GM12865 (cell line): ENCODE measurements around the gene CFAP61.
"Not testable (repeated sequence)": the region's sequence is repeated elsewhere in the genome, so short reads cannot be mapped to it uniquely, and the experiment has no call there.

Experiments used
- DNase-seq: peaks from one replicate; pipeline ENCODE4 v3.0.0; 2010; ENCODE audit warnings: low read depth
- H3K4me3 ChIP-seq: 2 replicates; pipeline ENCODE4 v1.5.1; 2011; ENCODE audit warnings: mild to moderate bottlenecking, low read depth, low read length, control low read depth
- CTCF ChIP-seq: IDR thresholded peaks from 2 replicates; pipeline ENCODE4 v1.5.1; 2011; ENCODE audit warnings: low read length, control low read depth, low read depth, inconsistent platforms; ENCODE audit not compliant: insufficient read depth; ENCODE audit errors: missing control alignments

CFAP61 gene

GRCh38 chr20:20052074-20052970 is at the start of gene CFAP61, which contains the start of gene CRNKL1:
Gene CFAP61 (plus strand): TSS chr20:20052532. CDS start chr20:20056654, 4,122 bp downstream.
Gene CRNKL1 (minus strand): TSS chr20:20052466. CDS start chr20:20052342, 124 bp downstream.
- DNase-seq, result peak; percentile 99
- H3K4me3 ChIP-seq, result peak within 1 kb of the TSS; percentile 60
- TF ChIP-seq CTCF, result no peak

- peak overlapping the region; percentile 36 for H3K4me3 ChIP-seq
- DNase-seq, result peak; percentile 40
- no peak for TF ChIP-seq CTCF
These were observed 49.0 kb upstream of the CFAP61 start for GRCh38 chr20:20003031-20003954.

- H3K4me3 ChIP-seq, result peak overlapping the region; percentile 36
- DNase-seq, result not testable (repeated sequence)
These were observed 48.4 kb upstream of the CFAP61 start for GRCh38 chr20:20003955-20004322.

- TF ChIP-seq CTCF, result no peak
- DNase-seq, result no peak
- H3K4me3 ChIP-seq, result no peak overlapping the region
These were observed 47.0 kb upstream of the CFAP61 start for GRCh38 chr20:20005342-20005741.

- no peak overlapping the region for H3K4me3 ChIP-seq
- no peak for DNase-seq
These were observed 42.5 kb upstream of the CFAP61 start for GRCh38 chr20:20009784-20010253.

GRCh38 chr20:20010639-20011500 is 41.5 kb upstream of the CFAP61 start:
- DNase-seq, result no peak
- TF ChIP-seq CTCF, result no peak
- no peak overlapping the region for H3K4me3 ChIP-seq

More at GRCh38 chr20:20009784-20010253, 42.5 kb upstream of the CFAP61 start:
- no peak for TF ChIP-seq CTCF
